Fibroblast of the conjunctiva (primary cell): ENCODE data around the gene HEXB.

ENCODE experiments used
- DNase-seq: peaks from one replicate; pipeline ENCODE4 v3.0.0-alpha.2; 2010; ENCODE audit warnings: low read depth

HEXB gene

GRCh38 chr5:74684900-74685851, at the start of gene HEXB:
Gene HEXB (plus strand): TSS chr5:74685233. CDS start chr5:74685261, 28 bp downstream.
- DNase-seq, result peak; percentile 43

- DNase-seq, result no peak
Observed at GRCh38 chr5:74636149-74636548, 48.9 kb upstream of the HEXB start.

- DNase-seq, result no peak
Observed at GRCh38 chr5:74636552-74636951, 48.5 kb upstream of the HEXB start.

- DNase-seq, result no peak
Observed at GRCh38 chr5:74638544-74638969, 46.5 kb upstream of the HEXB start.

GRCh38 chr5:74638970-74639806, 45.8 kb upstream of the HEXB start:
- DNase-seq, result no peak

- DNase-seq, result no peak
Observed at GRCh38 chr5:74639807-74640449, 45.1 kb upstream of the HEXB start.

- peak; percentile 65 for DNase-seq
Observed at GRCh38 chr5:74640450-74640953, 44.5 kb upstream of the HEXB start, which contains the start of gene ENC1. Gene ENC1 (minus strand): TSS chr5:74640728. CDS start chr5:74636485, 4,243 bp downstream.

GRCh38 chr5:74640954-74641734, 43.9 kb upstream of the HEXB start:
- peak; percentile 61 for DNase-seq

GRCh38 chr5:74641735-74642542, 43.1 kb upstream of the HEXB start:
- DNase-seq, result peak; percentile 73

- DNase-seq, result no peak
Observed at GRCh38 chr5:74642543-74642863, 42.5 kb upstream of the HEXB start.

- DNase-seq, result no peak
Observed at GRCh38 chr5:74643111-74643562, 41.9 kb upstream of the HEXB start.

- DNase-seq, result no peak
Observed at GRCh38 chr5:74647096-74647495, 37.9 kb upstream of the HEXB start.

GRCh38 chr5:74648835-74649293, 36.2 kb upstream of the HEXB start:
- no peak for DNase-seq

GRCh38 chr5:74649421-74649973, 35.5 kb upstream of the HEXB start:
- no peak for DNase-seq

- no peak for DNase-seq
Observed at GRCh38 chr5:74651710-74652109, 33.3 kb upstream of the HEXB start.

GRCh38 chr5:74652576-74652975, 32.5 kb upstream of the HEXB start:
- DNase-seq, result no peak

- no peak for DNase-seq
Observed at GRCh38 chr5:74653991-74654390, 31.0 kb upstream of the HEXB start.

GRCh38 chr5:74655206-74655605, 29.8 kb upstream of the HEXB start:
- no peak for DNase-seq

GRCh38 chr5:74655716-74656115, 29.3 kb upstream of the HEXB start:
- DNase-seq, result no peak

GRCh38 chr5:74657165-74657564, 27.9 kb upstream of the HEXB start:
- DNase-seq, result no peak
